Activated T-helper 2 cell treated with anti-CD3 and anti-CD28 coated beads, Interferon-gamma antibody, Interleukin-2, Interleukin-4, amounts not matched to agents 10 μg/mL and 5 μg/mL and 100 μg/mL, durations not matched to agents 14 hours and 24 hours and 36 hours (primary cell): ENCODE data around the gene C19orf25. TPM values are rescaled to one million over a fixed set of nuclear protein-coding genes. Genes with fewer than 3 reads are reported as not detected.

Experiments used
- DNase-seq: peaks from one replicate; pipeline ENCODE4 v3.0.0; 2021; ENCODE audit warnings: low spot score
- H3K27ac Mint-ChIP-seq: one replicate; pipeline ENCODE4 v1.8.0; 2021; ENCODE audit warnings: mixed read lengths
- H3K27me3 Mint-ChIP-seq: one replicate; pipeline ENCODE4 v1.8.0; 2021; ENCODE audit warnings: low read depth, mixed read lengths
- H3K36me3 Mint-ChIP-seq: one replicate; pipeline ENCODE4 v1.8.0; 2021; ENCODE audit warnings: low read depth, mixed read lengths
- H3K4me1 Mint-ChIP-seq: one replicate; pipeline ENCODE4 v1.8.0; 2021; ENCODE audit warnings: low read depth, mixed read lengths
- H3K4me3 Mint-ChIP-seq: one replicate; pipeline ENCODE4 v1.8.0; 2021; ENCODE audit warnings: low read depth, mild to moderate bottlenecking, moderate library complexity, mixed read lengths
- H3K9me3 Mint-ChIP-seq: one replicate; pipeline ENCODE4 v1.8.0; 2021; ENCODE audit warnings: mixed read lengths
- intact Hi-C: fragments of 100-400 bp; cut with micrococcal nuclease; formaldehyde crosslinking; loops from one replicate; pipeline ENCODE4 v1.15.1; 2023
- total RNA-seq: library from RNA; stranded (reverse); gene quantifications from 2 replicates; pipeline ENCODE4 v1.2.3, GENCODE V29; 2022

C19orf25 gene
- total RNA-seq = 33.0 and 37.9 TPM in 2 replicates

GRCh38 chr19:1478934-1479707 is at the start of gene C19orf25:
Gene C19orf25 (minus strand): TSS chr19:1479215. CDS start chr19:1478903, 312 bp downstream.
- Mint-ChIP-seq H3K9me3 (no peaks in the 10 kb centered on the region), H3K36me3 (peaks cover 12% of the 10 kb centered on the region), H3K27ac (peak within 1 kb of the TSS; percentile 93), H3K4me3 (peak within 1 kb of the TSS; percentile 96), H3K4me1 (peaks cover 5% of the 10 kb centered on the region), H3K27me3 (no peaks in the 10 kb centered on the region)
- peak; percentile 92 for DNase-seq
- intact Hi-C loops = loop anchor here (1.0 kb wide), 1 partner anchor 11 kb away; the partner anchor contains the start of gene PCSK4

GRCh38 chr19:1527650-1528309 is 48.8 kb upstream of the C19orf25 start:
- Mint-ChIP-seq H3K27me3 (peaks cover 9% of the 10 kb centered on the region), H3K4me3 (no peak overlapping the region), H3K36me3 (no peaks in the 10 kb centered on the region), H3K4me1 (peaks cover 1% of the 10 kb centered on the region), H3K9me3 (no peaks in the 10 kb centered on the region), H3K27ac (no peak overlapping the region)
- DNase-seq = no peak
- intact Hi-C loops = no loop called here

- Mint-ChIP-seq H3K27me3 (peaks cover 9% of the 10 kb centered on the region), H3K9me3 (no peaks in the 10 kb centered on the region), H3K4me3 (no peak overlapping the region), H3K27ac (no peak overlapping the region), H3K4me1 (peaks cover 1% of the 10 kb centered on the region), H3K36me3 (no peaks in the 10 kb centered on the region)
- intact Hi-C loops = no loop called here
- DNase-seq = no peak
Observed at GRCh38 chr19:1526979-1527649, 48.1 kb upstream of the C19orf25 start.

GRCh38 chr19:1526066-1526778 is 47.2 kb upstream of the C19orf25 start:
- DNase-seq = no peak
- Mint-ChIP-seq H3K4me3 (no peak overlapping the region), H3K9me3 (no peaks in the 10 kb centered on the region), H3K36me3 (no peaks in the 10 kb centered on the region), H3K4me1 (peaks cover 1% of the 10 kb centered on the region), H3K27ac (no peak overlapping the region), H3K27me3 (peaks cover 12% of the 10 kb centered on the region)
- intact Hi-C loops = no loop called here

- DNase-seq = no peak
- Mint-ChIP-seq H3K36me3 (no peaks in the 10 kb centered on the region), H3K27ac (no peak overlapping the region), H3K4me3 (no peak overlapping the region), H3K9me3 (no peaks in the 10 kb centered on the region), H3K4me1 (peaks cover 1% of the 10 kb centered on the region), H3K27me3 (peaks cover 12% of the 10 kb centered on the region)
- intact Hi-C loops = no loop called here
Observed at GRCh38 chr19:1525343-1525742, 46.3 kb upstream of the C19orf25 start.

GRCh38 chr19:1524972-1525325 is 45.9 kb upstream of the C19orf25 start:
- H3K27me3 Mint-ChIP-seq = peaks cover 12% of the 10 kb centered on the region

GRCh38 chr19:1524287-1524971 is 45.4 kb upstream of the C19orf25 start:
- Mint-ChIP-seq H3K27ac (no peak overlapping the region), H3K4me3 (no peak overlapping the region), H3K9me3 (no peaks in the 10 kb centered on the region), H3K27me3 (peaks cover 12% of the 10 kb centered on the region), H3K36me3 (no peaks in the 10 kb centered on the region), H3K4me1 (peaks cover 1% of the 10 kb centered on the region)
- intact Hi-C loops = no loop called here
- DNase-seq = no peak

More at GRCh38 chr19:1524972-1525325, 45.9 kb upstream of the C19orf25 start:
- Mint-ChIP-seq H3K4me1 (peaks cover 1% of the 10 kb centered on the region), H3K27ac (no peak overlapping the region), H3K4me3 (no peak overlapping the region), H3K36me3 (no peaks in the 10 kb centered on the region), H3K9me3 (no peaks in the 10 kb centered on the region)
- no peak for DNase-seq
- intact Hi-C loops = no loop called here

- no peak within 1 kb of the TSS for H3K4me3 Mint-ChIP-seq
- no peaks in the 10 kb centered on the region for H3K36me3 Mint-ChIP-seq
- peaks cover 12% of the 10 kb centered on the region for H3K27me3 Mint-ChIP-seq
- no peaks in the 10 kb centered on the region for H3K9me3 Mint-ChIP-seq
- no peak within 1 kb of the TSS for H3K27ac Mint-ChIP-seq
- intact Hi-C loops = no loop called here
- peaks cover 1% of the 10 kb centered on the region for H3K4me1 Mint-ChIP-seq
- no peak for DNase-seq
Observed at GRCh38 chr19:1523412-1524286, 44.6 kb upstream of the C19orf25 start, which contains the start of gene PLK5. Gene PLK5 (plus strand): TSS chr19:1524077. CDS start chr19:1526997, 2,920 bp downstream.

GRCh38 chr19:1522838-1523237 is 43.8 kb upstream of the C19orf25 start:
- peaks cover 12% of the 10 kb centered on the region for H3K27me3 Mint-ChIP-seq

GRCh38 chr19:1522061-1522460 is 43.0 kb upstream of the C19orf25 start:
- peaks cover 1% of the 10 kb centered on the region for H3K4me1 Mint-ChIP-seq
- H3K9me3 Mint-ChIP-seq = no peaks in the 10 kb centered on the region
- no peak overlapping the region for H3K27ac Mint-ChIP-seq
- no peak overlapping the region for H3K4me3 Mint-ChIP-seq
- intact Hi-C loops = no loop called here
- H3K36me3 Mint-ChIP-seq = no peaks in the 10 kb centered on the region
- no peak for DNase-seq
- H3K27me3 Mint-ChIP-seq = peaks cover 12% of the 10 kb centered on the region

More at GRCh38 chr19:1522838-1523237, 43.8 kb upstream of the C19orf25 start:
- peaks cover 1% of the 10 kb centered on the region for H3K4me1 Mint-ChIP-seq
- intact Hi-C loops = no loop called here
- no peaks in the 10 kb centered on the region for H3K9me3 Mint-ChIP-seq
- H3K4me3 Mint-ChIP-seq = no peak overlapping the region
- H3K27ac Mint-ChIP-seq = no peak overlapping the region
- no peak for DNase-seq
- H3K36me3 Mint-ChIP-seq = no peaks in the 10 kb centered on the region

GRCh38 chr19:1521636-1522035 is 42.6 kb upstream of the C19orf25 start:
- Mint-ChIP-seq H3K27me3 (peaks cover 12% of the 10 kb centered on the region), H3K27ac (no peak overlapping the region), H3K9me3 (no peaks in the 10 kb centered on the region), H3K4me1 (peaks cover 1% of the 10 kb centered on the region), H3K4me3 (no peak overlapping the region), H3K36me3 (no peaks in the 10 kb centered on the region)
- DNase-seq = no peak
- intact Hi-C loops = no loop called here
